Measurements from ENCODE around the gene PTGDR2.

DNA sequence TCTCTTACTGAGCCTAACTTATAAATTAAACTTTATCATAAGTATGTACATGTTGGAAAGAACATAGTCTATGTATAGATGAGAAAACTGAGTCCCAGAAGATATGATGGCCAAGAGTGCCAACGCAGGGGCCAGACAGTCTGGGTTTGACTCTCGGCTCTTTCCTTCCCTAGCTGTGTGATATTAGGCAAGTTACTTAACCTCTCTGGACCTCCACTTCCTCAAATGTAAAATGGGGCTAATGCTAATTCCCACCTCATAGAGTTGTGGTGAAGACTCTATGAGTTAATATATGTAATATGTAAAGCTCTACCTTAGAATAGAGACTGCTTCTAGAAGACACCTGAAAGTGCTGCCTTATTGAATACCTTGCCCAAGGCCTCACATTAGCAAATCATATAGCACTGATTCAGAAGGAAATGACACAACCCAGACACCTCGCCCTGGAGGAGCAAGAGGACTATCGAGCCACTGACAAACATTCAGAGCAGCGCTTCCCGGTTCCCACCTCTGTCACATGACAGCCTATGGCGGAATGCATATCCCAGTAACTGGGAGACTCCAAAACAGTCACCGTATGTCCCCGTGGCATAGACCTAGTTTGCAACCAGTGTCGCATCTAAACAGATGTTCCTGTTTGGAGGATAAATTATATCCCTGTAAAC, 25.1 kb downstream of the PTGDR2 start:
- TF ChIP-seq, protein P1, sequence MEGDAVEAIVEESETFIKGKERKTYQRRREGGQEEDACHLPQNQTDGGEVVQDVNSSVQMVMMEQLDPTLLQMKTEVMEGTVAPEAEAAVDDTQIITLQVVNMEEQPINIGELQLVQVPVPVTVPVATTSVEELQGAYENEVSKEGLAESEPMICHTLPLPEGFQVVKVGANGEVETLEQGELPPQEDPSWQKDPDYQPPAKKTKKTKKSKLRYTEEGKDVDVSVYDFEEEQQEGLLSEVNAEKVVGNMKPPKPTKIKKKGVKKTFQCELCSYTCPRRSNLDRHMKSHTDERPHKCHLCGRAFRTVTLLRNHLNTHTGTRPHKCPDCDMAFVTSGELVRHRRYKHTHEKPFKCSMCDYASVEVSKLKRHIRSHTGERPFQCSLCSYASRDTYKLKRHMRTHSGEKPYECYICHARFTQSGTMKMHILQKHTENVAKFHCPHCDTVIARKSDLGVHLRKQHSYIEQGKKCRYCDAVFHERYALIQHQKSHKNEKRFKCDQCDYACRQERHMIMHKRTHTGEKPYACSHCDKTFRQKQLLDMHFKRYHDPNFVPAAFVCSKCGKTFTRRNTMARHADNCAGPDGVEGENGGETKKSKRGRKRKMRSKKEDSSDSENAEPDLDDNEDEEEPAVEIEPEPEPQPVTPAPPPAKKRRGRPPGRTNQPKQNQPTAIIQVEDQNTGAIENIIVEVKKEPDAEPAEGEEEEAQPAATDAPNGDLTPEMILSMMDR (IDR thresholded peaks at IDR 0.05; ENCODE audit: insufficient read depth, low read length, poor library complexity, severe bottlenecking): no peak
- TF ChIP-seq EZH2phosphoT487 (conservative IDR thresholded peaks at IDR 0.05; ENCODE audit: low read length): no peak

Measured in SU-DHL-6 (cell line).